GM19239 (cell line): ENCODE data around the gene PDE1A.

Experiments
- DNase-seq: peaks from one replicate; pipeline ENCODE4 v3.0.0; 2011; ENCODE audit warnings: low spot score; ENCODE audit not compliant: insufficient read length
- FAIRE-seq: peaks from 2 replicates; lab custom pipeline; 2011; peaks lifted over from hg19 to GRCh38; lab: Jason Lieb, UNC

PDE1A gene

GRCh38 chr2:182226807-182227206 lies 200.0 kb downstream of the PDE1A start:
- DNase-seq (no peak), FAIRE-seq (no peak)

GRCh38 chr2:182224669-182225068 lies 202.2 kb downstream of the PDE1A start:
- DNase-seq (no peak), FAIRE-seq (no peak)

- FAIRE-seq, result no peak
- no peak for DNase-seq
Measured at GRCh38 chr2:182220998-182221397, 205.8 kb downstream of the PDE1A start.

GRCh38 chr2:182220335-182220734 lies 206.5 kb downstream of the PDE1A start:
- DNase-seq (no peak), FAIRE-seq (no peak)

GRCh38 chr2:182210669-182211068 lies 216.2 kb downstream of the PDE1A start:
- FAIRE-seq (no peak), DNase-seq (no peak)

- FAIRE-seq (no peak), DNase-seq (no peak)
Measured at GRCh38 chr2:182208421-182208820, 218.4 kb downstream of the PDE1A start.

GRCh38 chr2:182207049-182207746 lies 219.6 kb downstream of the PDE1A start:
- DNase-seq (no peak), FAIRE-seq (no peak)

GRCh38 chr2:182197529-182197928 lies 229.3 kb downstream of the PDE1A start:
- no peak for DNase-seq
- no peak for FAIRE-seq

- DNase-seq (no peak), FAIRE-seq (no peak)
Measured at GRCh38 chr2:182193291-182193690, 233.5 kb downstream of the PDE1A start.

GRCh38 chr2:182191061-182191460 lies 235.8 kb downstream of the PDE1A start:
- FAIRE-seq (no peak), DNase-seq (no peak)

- FAIRE-seq (no peak), DNase-seq (no peak)
Measured at GRCh38 chr2:182187130-182187529, 239.7 kb downstream of the PDE1A start.

- FAIRE-seq, result peak; percentile 79
- DNase-seq, result no peak
Measured at GRCh38 chr2:182186132-182186735, 240.6 kb downstream of the PDE1A start.

GRCh38 chr2:182182436-182182835 lies 244.4 kb downstream of the PDE1A start:
- FAIRE-seq (no peak), DNase-seq (no peak)

- no peak for DNase-seq
Measured at GRCh38 chr2:182181381-182181780, 245.5 kb downstream of the PDE1A start.

GRCh38 chr2:182179176-182179575 lies 247.7 kb downstream of the PDE1A start:
- no peak for FAIRE-seq
- no peak for DNase-seq

More at GRCh38 chr2:182181381-182181780, 245.5 kb downstream of the PDE1A start:
- no peak for FAIRE-seq

- FAIRE-seq, result no peak
- DNase-seq, result no peak
Measured at GRCh38 chr2:182173944-182174622, 252.8 kb downstream of the PDE1A start.

GRCh38 chr2:182170341-182170740 lies 256.5 kb downstream of the PDE1A start:
- DNase-seq, result no peak
- FAIRE-seq, result no peak

GRCh38 chr2:182167882-182168281 lies 259.0 kb downstream of the PDE1A start:
- DNase-seq, result no peak
- FAIRE-seq, result no peak

GRCh38 chr2:182166841-182167240 lies 260.0 kb downstream of the PDE1A start:
- FAIRE-seq (no peak), DNase-seq (no peak)

- FAIRE-seq (no peak), DNase-seq (no peak)
Measured at GRCh38 chr2:182166406-182166805, 260.4 kb downstream of the PDE1A start.

- FAIRE-seq (no peak), DNase-seq (no peak)
Measured at GRCh38 chr2:182165202-182165601, 261.6 kb downstream of the PDE1A start.
